Occipital lobe (tissue), 2 donors: Measurements from ENCODE around the gene COX15. TPM values are rescaled to one million over a fixed set of nuclear protein-coding genes. Genes with fewer than 3 reads are reported as not detected.
"Not testable (repeated sequence)": the region's sequence is repeated elsewhere in the genome, so short reads cannot be mapped to it uniquely, and the experiment has no call there.

ENCODE experiments used
- DNase-seq: peaks from one replicate; lab custom pipeline; 2025; lab: John Stamatoyannopoulos, UW
- total RNA-seq: library from RNA; depleted of rRNA; stranded (reverse); fragments of >200 nt; gene quantifications from one replicate; pipeline ENCODE4 v1.2.3, GENCODE V29; 2014

Gene COX15
- total RNA-seq, 1 donor from 2014 or later, result 42.1 TPM

GRCh38 chr10:99740933-99741559, 9.1 kb upstream of the COX15 start:
- no peak for DNase-seq

GRCh38 chr10:99740260-99740659, 8.3 kb upstream of the COX15 start:
- no peak for DNase-seq

GRCh38 chr10:99734111-99734510, 2.2 kb upstream of the COX15 start:
- DNase-seq, result not testable (repeated sequence)

DNA sequence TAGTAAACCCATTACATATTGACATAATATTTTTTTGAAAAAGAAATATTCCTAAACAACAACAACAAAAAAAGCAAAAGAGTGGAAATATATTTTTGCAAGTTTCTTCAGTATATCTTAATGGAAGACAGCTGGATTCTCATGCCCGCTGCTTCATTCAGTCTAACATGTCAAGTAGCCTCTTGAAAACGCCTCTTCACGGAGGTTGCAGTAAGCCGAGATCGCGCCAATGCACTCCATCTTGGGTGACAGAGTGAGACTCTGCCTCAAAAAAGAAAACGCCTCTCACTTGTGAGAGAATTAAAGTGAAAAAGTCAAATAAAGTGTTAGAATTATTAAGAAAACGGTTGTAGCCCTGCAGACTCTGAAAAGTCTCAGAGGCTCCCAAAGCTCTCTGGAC, 1.4 kb upstream of the COX15 start:
- DNase-seq, result no peak

- no peak for DNase-seq
These were observed 458 bp downstream of the COX15 start for GRCh38 chr10:99731306-99732032.

DNA sequence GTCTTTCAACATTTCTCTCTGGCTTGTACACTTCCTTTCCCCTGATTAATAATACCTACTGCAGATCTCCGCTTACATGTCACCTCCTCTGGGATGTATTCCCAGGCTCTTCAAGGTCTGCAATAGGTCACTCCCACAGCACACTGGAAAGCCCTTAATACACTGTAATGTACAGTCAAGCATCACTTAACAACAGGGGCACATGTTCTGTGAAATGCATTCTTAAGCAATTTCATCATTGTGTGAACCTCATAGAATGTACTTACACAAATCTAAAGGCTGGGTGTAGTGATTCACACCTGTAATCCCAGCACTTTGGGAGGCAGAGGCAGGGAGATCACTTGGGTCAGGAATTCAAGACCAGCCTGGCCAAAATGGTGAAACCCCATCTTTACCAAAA, 1.9 kb downstream of the COX15 start:
- no peak for DNase-seq

DNA sequence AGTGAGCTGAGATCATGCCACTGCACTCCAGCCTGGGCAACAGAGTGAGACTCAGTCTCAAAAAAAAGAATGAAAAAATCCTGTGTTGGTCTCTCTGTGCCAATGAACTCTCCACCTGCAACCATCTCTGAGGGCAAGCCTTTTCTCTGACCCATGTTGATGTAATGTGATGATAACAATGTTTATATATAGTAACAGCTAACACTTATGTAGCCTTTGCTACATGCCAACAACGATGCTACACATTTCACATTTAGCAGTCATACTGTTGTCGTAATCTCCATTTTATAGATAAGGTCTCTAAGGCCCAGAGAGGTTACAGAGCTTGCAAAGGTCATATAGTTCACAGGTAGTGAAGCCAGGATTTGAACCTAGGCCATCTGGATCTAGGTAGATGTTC, 11.5 kb downstream of the COX15 start:
- DNase-seq, result no peak

DNA sequence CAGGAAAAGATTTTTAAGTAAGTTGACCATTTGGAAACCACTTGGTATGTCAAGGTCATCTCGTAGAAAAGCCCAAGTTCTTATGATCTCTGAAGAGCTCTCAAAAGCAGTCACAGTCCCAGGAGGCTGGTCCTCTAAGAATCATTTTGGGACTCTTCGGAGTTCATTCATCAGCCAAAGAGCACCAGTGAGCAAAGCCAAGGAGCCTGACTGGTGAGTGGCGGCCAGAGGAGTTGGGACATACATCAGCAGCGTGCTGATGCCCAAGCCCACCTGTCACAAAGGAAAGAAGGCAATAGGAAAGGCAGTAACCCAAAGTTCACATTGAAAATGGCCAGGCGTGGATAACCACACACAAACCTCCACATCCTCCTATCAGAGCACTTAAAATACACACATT, 17.5 kb downstream of the COX15 start:
- DNase-seq, result no peak

- no peak for DNase-seq
These were observed 20.7 kb downstream of the COX15 start for GRCh38 chr10:99711129-99711719.

DNA sequence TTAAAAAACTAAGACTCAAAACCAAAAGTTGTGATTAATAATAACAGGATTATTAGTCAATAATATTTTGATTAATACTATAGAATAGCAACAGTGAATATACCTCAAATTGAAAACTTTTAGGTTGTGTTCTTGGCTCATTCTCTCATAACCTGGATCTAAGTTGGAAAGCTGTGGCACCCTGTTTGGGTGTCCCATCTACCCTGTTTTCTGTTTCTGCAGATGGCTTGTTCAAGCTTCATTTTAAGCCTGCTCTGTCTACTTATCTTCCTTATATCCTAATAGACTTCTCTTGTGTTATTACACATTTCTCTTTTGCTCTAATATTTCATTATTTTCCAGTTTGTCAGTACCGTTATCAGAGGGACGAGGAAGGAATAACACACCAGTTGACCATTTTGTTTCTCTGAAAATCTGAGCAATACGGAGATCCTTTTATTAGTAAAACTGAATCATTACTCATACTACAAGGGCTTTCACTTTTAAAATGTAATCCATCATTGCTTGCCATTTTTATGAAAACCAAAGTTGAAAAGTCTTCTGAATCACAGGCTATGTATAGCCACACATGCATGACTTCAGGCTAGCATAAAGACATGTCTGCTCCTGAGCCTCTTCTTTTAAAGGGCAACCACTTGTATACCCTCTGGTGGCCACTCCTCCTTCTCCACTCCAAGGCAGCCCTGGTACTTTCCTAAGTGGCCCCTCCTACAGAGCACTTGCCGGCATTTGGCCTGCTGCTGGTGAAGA, 22.3 kb downstream of the COX15 start:
- no peak for DNase-seq

DNA sequence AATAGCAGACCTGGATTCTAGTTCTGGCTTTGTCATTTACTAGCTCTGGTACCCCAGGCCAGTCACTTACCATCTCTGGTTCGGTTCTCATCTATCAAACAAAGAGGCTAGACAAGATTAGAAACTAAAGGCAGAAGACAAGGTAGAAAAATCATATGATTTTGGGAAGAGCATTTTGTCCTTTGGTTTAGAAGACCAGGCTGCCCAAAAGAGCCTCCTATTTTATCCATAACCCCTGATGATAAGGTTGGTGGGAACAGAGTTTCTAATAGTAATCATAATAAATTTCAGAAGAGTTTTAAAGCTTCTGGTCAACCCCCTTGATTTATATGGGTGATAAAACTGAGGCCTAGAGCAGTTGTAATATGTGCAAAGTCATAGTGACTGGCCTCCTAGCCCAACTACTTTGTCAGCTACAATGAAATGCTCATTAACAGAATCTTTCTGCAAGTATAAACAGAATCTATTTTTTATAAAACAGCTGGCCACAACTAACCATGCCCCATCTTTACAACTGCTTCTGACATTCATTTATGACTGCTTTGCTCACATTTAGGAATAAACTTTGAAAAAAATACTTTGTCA, 23.4 kb downstream of the COX15 start:
- no peak for DNase-seq

GRCh38 chr10:99700649-99701048, 31.3 kb downstream of the COX15 start:
- no peak for DNase-seq

- DNase-seq, result no peak
These were observed 33.3 kb downstream of the COX15 start for GRCh38 chr10:99698504-99699080.

- no peak for DNase-seq
These were observed 36.2 kb downstream of the COX15 start for GRCh38 chr10:99695761-99696160.

DNA sequence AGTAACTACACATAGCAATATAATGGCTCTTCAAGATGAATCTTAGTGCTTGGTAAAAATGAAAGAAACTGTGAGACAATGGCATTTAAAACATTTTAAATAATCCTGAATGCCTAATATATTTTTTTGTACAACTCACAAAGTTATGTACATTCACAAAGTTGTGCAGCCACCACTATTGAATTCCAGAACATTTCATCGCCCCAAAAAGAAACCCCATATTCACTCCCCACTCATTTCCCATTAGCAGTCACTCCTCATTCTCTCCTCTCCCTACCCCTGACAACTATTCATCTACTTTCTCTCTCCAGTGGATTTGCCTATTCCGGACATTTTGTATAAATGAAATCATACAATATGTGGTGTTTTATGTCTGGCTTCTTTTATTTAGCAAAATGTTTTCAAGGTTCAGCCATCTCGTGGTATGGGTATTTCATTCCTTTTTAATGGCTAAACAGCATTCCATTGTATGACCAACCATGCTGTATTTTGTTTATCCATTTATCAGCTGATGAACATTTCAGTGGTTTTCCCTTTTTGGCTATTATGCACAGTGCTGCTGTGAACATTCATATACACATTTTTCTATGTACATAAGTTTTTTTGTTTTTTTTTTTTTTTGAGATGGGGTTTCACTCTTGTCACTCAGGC, 37.9 kb downstream of the COX15 start:
- DNase-seq, result no peak

DNA sequence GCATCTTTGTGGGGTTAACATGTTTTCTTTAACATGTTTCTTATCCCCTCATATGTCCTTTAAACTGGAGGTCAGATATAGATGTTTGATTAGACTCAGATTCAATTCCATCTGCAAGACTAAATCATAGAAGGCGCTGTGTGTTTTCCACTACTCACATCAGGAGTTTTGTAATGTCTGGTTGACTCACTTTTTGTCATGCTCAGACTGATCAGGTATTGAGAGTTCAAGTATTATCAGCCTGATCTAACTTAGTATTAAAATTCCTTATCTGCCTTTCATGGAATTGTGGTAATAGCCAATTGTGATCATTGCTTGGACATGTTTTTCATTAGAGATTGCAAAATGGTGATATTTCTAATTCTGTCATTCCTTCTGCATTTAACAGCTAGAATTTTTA, 42.5 kb downstream of the COX15 start:
- DNase-seq, result no peak

DNA sequence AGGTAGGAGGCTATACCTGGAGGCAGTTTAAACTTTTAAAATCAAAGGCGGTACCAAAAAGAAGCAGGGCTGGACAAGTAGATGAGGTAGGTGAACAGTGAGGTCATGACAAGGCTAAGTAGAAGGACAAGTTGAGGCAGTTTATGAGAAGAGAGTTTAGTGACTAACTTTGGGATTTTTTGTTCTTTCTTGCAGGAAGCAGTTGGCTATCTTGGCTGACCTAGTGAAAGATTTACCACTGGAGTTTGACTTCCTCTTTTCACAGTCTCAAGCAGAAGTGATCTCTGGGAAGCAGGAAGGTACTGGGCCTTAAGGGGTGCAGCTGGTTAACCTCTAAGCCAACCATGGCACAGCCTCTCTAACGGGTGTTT, 46.3 kb downstream of the COX15 start:
- DNase-seq, result no peak

DNA sequence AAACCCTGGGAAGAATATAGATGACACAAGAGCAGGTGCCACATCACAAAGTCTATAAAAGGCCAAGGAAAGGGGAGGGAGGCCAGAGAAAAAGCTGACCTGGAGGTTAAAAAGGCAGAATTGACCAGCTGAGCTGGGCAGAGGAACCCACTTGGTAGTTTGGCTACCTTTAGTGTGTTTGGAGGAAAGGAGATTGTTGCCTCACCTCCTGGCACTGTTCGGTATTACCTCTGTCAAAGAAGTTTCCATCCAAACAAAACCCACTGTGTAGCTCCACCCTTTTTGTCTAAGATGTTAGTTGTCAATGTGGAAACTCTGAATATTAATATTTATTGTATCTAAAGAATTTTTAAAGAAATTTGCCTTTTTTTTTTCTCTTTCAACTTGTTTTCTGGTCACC, 49.2 kb downstream of the COX15 start:
- DNase-seq, result no peak
